ENCODE measurements around the gene AUTS2. TPM values are rescaled to one million over a fixed set of nuclear protein-coding genes. Genes with fewer than 3 reads are reported as not detected.

The AUTS2 gene
- total and polyA plus RNA-seq, 10 of the 15 experiments (the other 5 are each of a cell fraction or from before 2014, with no cell fraction given): 6.4 to 55.6 (median 21.6) TPM

DNA sequence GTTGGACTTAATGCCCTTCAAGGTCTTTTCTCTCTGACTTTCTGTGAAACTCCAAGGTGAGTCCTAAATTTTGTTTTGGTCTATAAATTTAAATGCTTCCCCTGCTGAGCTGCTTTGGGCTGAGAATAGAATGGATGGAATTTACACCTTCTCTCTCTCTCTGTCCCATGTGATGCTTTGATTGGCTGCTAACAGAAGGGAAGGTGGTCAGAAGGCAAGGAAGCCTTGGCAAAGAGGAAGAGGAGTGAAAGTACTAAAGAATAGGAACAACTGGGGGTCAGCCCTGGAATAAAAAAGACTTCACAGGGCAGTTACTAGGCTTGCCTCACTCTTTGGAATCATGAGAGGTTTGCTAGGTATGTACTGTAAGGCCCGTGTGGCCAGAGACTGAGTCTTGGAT, 260.2 kb downstream of the AUTS2 start (continued):
- TF ChIP-seq, protein P1, sequence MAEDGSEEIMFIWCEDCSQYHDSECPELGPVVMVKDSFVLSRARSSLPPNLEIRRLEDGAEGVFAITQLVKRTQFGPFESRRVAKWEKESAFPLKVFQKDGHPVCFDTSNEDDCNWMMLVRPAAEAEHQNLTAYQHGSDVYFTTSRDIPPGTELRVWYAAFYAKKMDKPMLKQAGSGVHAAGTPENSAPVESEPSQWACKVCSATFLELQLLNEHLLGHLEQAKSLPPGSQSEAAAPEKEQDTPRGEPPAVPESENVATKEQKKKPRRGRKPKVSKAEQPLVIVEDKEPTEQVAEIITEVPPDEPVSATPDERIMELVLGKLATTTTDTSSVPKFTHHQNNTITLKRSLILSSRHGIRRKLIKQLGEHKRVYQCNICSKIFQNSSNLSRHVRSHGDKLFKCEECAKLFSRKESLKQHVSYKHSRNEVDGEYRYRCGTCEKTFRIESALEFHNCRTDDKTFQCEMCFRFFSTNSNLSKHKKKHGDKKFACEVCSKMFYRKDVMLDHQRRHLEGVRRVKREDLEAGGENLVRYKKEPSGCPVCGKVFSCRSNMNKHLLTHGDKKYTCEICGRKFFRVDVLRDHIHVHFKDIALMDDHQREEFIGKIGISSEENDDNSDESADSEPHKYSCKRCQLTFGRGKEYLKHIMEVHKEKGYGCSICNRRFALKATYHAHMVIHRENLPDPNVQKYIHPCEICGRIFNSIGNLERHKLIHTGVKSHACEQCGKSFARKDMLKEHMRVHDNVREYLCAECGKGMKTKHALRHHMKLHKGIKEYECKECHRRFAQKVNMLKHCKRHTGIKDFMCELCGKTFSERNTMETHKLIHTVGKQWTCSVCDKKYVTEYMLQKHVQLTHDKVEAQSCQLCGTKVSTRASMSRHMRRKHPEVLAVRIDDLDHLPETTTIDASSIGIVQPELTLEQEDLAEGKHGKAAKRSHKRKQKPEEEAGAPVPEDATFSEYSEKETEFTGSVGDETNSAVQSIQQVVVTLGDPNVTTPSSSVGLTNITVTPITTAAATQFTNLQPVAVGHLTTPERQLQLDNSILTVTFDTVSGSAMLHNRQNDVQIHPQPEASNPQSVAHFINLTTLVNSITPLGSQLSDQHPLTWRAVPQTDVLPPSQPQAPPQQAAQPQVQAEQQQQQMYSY (CRISPR knock-in tag; IDR thresholded peaks at IDR 0.05): no peak
- TF ChIP-seq, protein P2, sequence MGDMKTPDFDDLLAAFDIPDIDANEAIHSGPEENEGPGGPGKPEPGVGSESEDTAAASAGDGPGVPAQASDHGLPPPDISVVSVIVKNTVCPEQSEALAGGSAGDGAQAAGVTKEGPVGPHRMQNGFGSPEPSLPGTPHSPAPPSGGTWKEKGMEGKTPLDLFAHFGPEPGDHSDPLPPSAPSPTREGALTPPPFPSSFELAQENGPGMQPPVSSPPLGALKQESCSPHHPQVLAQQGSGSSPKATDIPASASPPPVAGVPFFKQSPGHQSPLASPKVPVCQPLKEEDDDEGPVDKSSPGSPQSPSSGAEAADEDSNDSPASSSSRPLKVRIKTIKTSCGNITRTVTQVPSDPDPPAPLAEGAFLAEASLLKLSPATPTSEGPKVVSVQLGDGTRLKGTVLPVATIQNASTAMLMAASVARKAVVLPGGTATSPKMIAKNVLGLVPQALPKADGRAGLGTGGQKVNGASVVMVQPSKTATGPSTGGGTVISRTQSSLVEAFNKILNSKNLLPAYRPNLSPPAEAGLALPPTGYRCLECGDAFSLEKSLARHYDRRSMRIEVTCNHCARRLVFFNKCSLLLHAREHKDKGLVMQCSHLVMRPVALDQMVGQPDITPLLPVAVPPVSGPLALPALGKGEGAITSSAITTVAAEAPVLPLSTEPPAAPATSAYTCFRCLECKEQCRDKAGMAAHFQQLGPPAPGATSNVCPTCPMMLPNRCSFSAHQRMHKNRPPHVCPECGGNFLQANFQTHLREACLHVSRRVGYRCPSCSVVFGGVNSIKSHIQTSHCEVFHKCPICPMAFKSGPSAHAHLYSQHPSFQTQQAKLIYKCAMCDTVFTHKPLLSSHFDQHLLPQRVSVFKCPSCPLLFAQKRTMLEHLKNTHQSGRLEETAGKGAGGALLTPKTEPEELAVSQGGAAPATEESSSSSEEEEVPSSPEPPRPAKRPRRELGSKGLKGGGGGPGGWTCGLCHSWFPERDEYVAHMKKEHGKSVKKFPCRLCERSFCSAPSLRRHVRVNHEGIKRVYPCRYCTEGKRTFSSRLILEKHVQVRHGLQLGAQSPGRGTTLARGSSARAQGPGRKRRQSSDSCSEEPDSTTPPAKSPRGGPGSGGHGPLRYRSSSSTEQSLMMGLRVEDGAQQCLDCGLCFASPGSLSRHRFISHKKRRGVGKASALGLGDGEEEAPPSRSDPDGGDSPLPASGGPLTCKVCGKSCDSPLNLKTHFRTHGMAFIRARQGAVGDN (IDR thresholded peaks at IDR 0.05): no peak
- TF ChIP-seq CBFB (IDR thresholded peaks at IDR 0.05; ENCODE audit: low read depth): no peak
- TF ChIP-seq, protein P3, sequence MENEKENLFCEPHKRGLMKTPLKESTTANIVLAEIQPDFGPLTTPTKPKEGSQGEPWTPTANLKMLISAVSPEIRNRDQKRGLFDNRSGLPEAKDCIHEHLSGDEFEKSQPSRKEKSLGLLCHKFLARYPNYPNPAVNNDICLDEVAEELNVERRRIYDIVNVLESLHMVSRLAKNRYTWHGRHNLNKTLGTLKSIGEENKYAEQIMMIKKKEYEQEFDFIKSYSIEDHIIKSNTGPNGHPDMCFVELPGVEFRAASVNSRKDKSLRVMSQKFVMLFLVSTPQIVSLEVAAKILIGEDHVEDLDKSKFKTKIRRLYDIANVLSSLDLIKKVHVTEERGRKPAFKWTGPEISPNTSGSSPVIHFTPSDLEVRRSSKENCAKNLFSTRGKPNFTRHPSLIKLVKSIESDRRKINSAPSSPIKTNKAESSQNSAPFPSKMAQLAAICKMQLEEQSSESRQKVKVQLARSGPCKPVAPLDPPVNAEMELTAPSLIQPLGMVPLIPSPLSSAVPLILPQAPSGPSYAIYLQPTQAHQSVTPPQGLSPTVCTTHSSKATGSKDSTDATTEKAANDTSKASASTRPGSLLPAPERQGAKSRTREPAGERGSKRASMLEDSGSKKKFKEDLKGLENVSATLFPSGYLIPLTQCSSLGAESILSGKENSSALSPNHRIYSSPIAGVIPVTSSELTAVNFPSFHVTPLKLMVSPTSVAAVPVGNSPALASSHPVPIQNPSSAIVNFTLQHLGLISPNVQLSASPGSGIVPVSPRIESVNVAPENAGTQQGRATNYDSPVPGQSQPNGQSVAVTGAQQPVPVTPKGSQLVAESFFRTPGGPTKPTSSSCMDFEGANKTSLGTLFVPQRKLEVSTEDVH (IDR thresholded peaks at IDR 0.05; ENCODE audit: low read depth, partially characterized antibody): no peak
- TF ChIP-seq, protein P4, sequence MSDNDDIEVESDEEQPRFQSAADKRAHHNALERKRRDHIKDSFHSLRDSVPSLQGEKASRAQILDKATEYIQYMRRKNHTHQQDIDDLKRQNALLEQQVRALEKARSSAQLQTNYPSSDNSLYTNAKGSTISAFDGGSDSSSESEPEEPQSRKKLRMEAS (IDR thresholded peaks at IDR 0.05; ENCODE audit: low read depth, low read length): no peak
- TF ChIP-seq ATF7 (IDR thresholded peaks at IDR 0.05; ENCODE audit: low read depth): no peak

All from GM12878 (cell line).